GM10248 (cell line): ENCODE measurements around the gene ARHGAP8.

Experiments used
- CTCF ChIA-PET: fragments of 300-600 bp; sonication (Branson Sonifier 250); formaldehyde crosslinking; extraction: SDS; loops from one replicate; lab custom pipeline; 2021; ENCODE audit warnings: antibody characterized with exemption; lab: Yijun Ruan, JAX
- POLR2A ChIA-PET: fragments of 350-650 bp; sonication (Branson Sonifier 250); formaldehyde crosslinking; extraction: SDS; loops from one replicate; lab custom pipeline; 2020; ENCODE audit warnings: antibody characterized with exemption; lab: Yijun Ruan, JAX
- DNase-seq: peaks from one replicate; pipeline ENCODE4 v3.0.0; 2012; ENCODE audit errors: extremely low spot score
- TF ChIP-seq, protein P1 (sequence below): IDR thresholded peaks from 2 replicates; pipeline ENCODE4 v1.5.1; 2012; ENCODE audit warnings: mild to moderate bottlenecking, low read depth; ENCODE audit errors: extremely low read depth, missing control alignments, control extremely low read depth

ARHGAP8 gene

GRCh38 chr22:44753189-44754042, 1.0 kb downstream of the ARHGAP8 start:
- POLR2A ChIA-PET, result no interaction called here
- no peak for DNase-seq
- CTCF ChIA-PET, result no interaction called here
- TF ChIP-seq, protein P1, sequence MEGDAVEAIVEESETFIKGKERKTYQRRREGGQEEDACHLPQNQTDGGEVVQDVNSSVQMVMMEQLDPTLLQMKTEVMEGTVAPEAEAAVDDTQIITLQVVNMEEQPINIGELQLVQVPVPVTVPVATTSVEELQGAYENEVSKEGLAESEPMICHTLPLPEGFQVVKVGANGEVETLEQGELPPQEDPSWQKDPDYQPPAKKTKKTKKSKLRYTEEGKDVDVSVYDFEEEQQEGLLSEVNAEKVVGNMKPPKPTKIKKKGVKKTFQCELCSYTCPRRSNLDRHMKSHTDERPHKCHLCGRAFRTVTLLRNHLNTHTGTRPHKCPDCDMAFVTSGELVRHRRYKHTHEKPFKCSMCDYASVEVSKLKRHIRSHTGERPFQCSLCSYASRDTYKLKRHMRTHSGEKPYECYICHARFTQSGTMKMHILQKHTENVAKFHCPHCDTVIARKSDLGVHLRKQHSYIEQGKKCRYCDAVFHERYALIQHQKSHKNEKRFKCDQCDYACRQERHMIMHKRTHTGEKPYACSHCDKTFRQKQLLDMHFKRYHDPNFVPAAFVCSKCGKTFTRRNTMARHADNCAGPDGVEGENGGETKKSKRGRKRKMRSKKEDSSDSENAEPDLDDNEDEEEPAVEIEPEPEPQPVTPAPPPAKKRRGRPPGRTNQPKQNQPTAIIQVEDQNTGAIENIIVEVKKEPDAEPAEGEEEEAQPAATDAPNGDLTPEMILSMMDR, result no peak

DNA sequence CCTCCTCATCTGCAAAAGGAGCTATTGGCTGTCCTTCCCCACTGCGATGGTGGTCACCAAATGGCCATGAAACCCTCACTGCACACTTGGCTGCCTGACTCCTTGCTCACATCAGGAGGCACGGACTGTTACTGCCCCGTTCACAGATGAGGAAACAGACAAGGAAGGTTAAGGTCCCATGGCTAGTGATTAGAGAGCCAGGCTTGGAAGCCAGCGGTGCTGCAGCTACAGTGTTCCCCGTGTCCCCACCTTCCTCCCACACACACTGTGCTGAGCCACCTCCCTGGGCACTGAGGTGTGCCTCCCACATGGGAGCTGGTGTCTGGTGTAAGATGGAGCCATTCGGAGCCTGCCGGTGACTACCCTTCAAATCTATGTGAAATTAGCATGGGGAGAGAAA, 2.6 kb downstream of the ARHGAP8 start:
- CTCF ChIA-PET, result no interaction called here
- no peak for DNase-seq

DNA sequence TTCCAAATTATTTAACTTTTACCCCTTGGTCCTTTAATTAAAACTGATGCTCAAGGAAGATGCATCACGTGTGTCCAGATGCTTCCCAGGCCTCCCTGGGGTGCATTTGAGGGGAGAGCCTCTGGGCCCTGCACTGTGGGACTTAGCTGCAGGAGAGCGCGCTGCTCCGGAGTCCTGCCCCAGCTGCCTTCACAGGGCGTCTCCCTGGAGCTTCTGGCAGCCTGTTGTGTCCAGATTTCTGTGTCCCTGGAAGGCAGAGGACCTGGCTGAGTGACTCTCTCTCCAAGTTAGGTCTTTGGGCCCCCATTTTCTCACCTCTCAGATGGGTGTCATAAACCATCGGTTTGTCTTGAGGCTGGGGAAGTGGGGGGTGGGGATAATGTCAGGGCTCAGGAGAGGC, 3.0 kb downstream of the ARHGAP8 start:
- ChIA-PET POLR2A (no interaction called here), CTCF (no interaction called here)
- TF ChIP-seq, protein P1, result no peak
- no peak for DNase-seq

More for the DNA sequence above, 2.6 kb downstream of the ARHGAP8 start:
- POLR2A ChIA-PET, result no interaction called here
- TF ChIP-seq, protein P1, result no peak

- CTCF ChIA-PET, result no interaction called here
- no peak for DNase-seq
- POLR2A ChIA-PET, result no interaction called here
- TF ChIP-seq, protein P1, result no peak
Measured at GRCh38 chr22:44755956-44756361, 3.6 kb downstream of the ARHGAP8 start.

DNA sequence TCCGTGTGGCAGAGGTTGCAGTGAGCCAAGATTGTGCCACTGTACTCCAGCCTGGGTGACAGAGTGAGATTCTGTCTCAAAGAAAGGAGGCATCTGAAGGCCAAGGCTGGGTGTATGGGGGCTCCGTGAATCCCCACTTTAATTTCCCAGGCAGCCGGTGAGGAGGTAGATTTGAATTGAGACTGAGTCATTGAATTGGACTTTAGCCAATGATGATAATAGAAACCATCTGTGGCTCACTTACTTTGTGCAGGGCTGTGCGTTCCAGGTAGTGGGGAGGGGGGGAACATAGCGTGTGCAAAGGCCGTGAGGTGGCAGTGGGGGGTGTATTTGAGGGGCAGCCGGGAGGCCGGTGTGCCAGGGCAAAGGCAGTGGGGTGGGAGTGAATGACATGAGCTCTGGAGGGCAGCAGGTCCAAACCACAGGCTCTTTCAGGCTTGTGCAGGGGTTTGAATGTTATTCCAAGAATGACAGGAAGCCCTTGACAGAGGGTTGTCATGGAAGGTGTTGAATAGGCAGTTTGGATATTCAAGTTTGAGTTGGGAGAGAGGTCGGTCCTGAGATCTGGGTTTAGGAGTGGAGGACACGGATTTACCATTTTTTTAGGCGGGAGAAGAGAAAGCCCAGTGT, 6.1 kb downstream of the ARHGAP8 start:
- DNase-seq, result no peak
- ChIA-PET POLR2A (no interaction called here), CTCF (no interaction called here)
- TF ChIP-seq, protein P1, result no peak

DNA sequence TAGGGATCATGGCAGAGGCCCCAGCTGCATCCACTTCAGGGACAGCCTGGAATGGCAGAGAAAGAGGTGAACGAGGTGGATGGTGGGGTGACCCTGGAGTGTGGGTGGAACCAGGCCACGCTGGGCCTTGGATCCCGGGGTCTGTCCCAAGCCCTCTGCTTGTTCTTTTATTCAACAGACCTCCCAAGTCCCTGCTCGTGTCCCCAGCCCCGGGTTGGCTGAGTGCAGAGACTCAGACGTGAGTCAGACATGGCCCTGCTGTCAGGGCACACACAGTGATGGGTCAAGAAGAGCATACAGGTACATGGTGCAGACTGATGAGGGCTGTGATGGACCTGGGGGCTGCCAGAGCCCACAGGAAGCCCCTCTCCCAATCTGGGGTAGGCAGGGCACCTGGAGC, 6.6 kb downstream of the ARHGAP8 start:
- POLR2A ChIA-PET, result no interaction called here
- TF ChIP-seq, protein P1, result no peak
- CTCF ChIA-PET, result interaction anchor here (0.5 kb wide), 1 partner anchor 18 kb away, joined by 3 read pairs; no protein-coding TSS in a partner anchor
- no peak for DNase-seq
